ENCODE measurements around the gene SLC6A11.

SLC6A11 gene

GRCh38 chr3:10790713-10791112 lies 25.3 kb upstream of the SLC6A11 start:
- H3K27me3 ChIP-seq (ENCODE audit: control insufficient read depth, insufficient read depth, low read length), result no peaks in the 10 kb centered on the region
- no peaks in the 10 kb centered on the region; the same call in 1 of the 2 replicates for H3K4me1 ChIP-seq (ENCODE audit: control insufficient read depth, insufficient read depth, low read length)
- H3K4me3 ChIP-seq (ENCODE audit: low read length), result no peak overlapping the region
- H3K27ac ChIP-seq (ENCODE audit: low read length), result no peak overlapping the region
- WGBS (ENCODE audit: insufficient coverage, insufficient read length), result no CpG with 5 or more reads among the region's 1 CpG
- H3K36me3 ChIP-seq (ENCODE audit: control insufficient read depth, insufficient read depth, low read length), result no peaks in the 10 kb centered on the region
- DNase-seq (ENCODE audit: low read depth, low spot score), result no peak
- no peaks in the 10 kb centered on the region for H3K9me3 ChIP-seq (ENCODE audit: control insufficient read depth, insufficient read depth, low read length)

DNA sequence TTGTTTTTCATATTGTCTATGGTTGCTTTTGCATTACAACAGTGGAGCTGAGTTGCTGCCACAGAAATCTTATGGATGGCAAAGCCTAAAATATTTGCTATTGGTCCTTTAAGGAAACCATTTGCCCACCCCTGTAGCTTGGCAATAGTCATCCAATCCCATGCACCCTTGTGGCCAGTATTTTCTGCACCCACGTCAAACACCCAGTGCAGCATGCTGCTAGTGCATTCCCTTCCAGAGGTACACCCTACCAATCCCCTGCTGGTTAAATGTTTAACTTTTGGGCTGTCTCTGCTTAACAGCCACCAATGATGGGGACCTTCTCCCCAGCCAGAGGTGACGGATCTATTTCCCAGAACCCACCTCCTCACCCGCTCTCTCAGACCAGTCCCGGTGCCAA lies 23.8 kb upstream of the SLC6A11 start:
- no peak overlapping the region for H3K4me3 ChIP-seq (ENCODE audit: low read length)
- H3K36me3 ChIP-seq (ENCODE audit: control insufficient read depth, insufficient read depth, low read length), result no peaks in the 10 kb centered on the region
- no peak overlapping the region for H3K27ac ChIP-seq (ENCODE audit: low read length)
- DNase-seq (ENCODE audit: low read depth, low spot score), result no peak
- no peaks in the 10 kb centered on the region; the same call in 1 of the 2 replicates for H3K4me1 ChIP-seq (ENCODE audit: control insufficient read depth, insufficient read depth, low read length)
- H3K9me3 ChIP-seq (ENCODE audit: control insufficient read depth, insufficient read depth, low read length), result no peaks in the 10 kb centered on the region
- H3K27me3 ChIP-seq (ENCODE audit: control insufficient read depth, insufficient read depth, low read length), result no peaks in the 10 kb centered on the region
- WGBS (ENCODE audit: insufficient coverage, insufficient read length), result no CpG with 5 or more reads among the region's 4 CpGs

GRCh38 chr3:10798600-10799367 lies 17.2 kb upstream of the SLC6A11 start:
- WGBS (ENCODE audit: insufficient coverage, insufficient read length), result no CpG with 5 or more reads among the region's 5 CpGs
- Histone ChIP-seq H3K36me3 (ENCODE audit: control insufficient read depth, insufficient read depth, low read length) (no peaks in the 10 kb centered on the region), H3K27ac (ENCODE audit: low read length) (no peak overlapping the region), H3K4me1 (ENCODE audit: control insufficient read depth, insufficient read depth, low read length) (no peaks in the 10 kb centered on the region), H3K27me3 (ENCODE audit: control insufficient read depth, insufficient read depth, low read length) (no peaks in the 10 kb centered on the region), H3K9me3 (ENCODE audit: control insufficient read depth, insufficient read depth, low read length) (no peaks in the 10 kb centered on the region), H3K4me3 (ENCODE audit: low read length) (no peak overlapping the region)
- no peak for DNase-seq (ENCODE audit: low read depth, low spot score)

DNA sequence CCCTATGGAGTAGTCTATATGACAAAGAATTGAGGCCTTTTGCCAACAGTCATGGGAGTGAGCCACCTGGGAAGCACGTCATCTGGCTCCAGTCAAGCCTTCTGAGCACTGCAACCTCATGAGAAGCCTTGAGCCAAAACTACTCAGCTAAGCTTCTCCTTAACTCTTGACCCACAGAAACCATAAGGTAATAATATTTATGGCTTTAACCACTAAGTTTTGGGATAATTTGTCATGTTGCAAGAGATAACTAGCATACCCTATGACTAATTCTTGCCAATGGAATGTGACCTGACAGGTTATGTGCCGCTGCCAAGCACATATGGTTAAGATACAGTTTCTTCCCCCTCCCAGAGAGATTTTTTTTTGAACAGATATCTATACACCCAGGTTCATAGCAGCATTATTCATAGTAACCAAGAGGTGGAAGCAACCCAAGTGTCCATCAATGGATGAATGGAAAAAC lies 11.8 kb upstream of the SLC6A11 start:
- H3K9me3 ChIP-seq (ENCODE audit: control insufficient read depth, insufficient read depth, low read length), result no peaks in the 10 kb centered on the region
- no peaks in the 10 kb centered on the region for H3K27me3 ChIP-seq (ENCODE audit: control insufficient read depth, insufficient read depth, low read length)
- DNase-seq (ENCODE audit: low read depth, low spot score), result no peak
- WGBS (ENCODE audit: insufficient coverage, insufficient read length), result no CpG with 5 or more reads among the region's 2 CpGs
- H3K4me3 ChIP-seq (ENCODE audit: low read length), result no peak overlapping the region
- no peaks in the 10 kb centered on the region for H3K4me1 ChIP-seq (ENCODE audit: control insufficient read depth, insufficient read depth, low read length)
- H3K36me3 ChIP-seq (ENCODE audit: control insufficient read depth, insufficient read depth, low read length), result no peaks in the 10 kb centered on the region
- H3K27ac ChIP-seq (ENCODE audit: low read length), result no peak overlapping the region

DNA sequence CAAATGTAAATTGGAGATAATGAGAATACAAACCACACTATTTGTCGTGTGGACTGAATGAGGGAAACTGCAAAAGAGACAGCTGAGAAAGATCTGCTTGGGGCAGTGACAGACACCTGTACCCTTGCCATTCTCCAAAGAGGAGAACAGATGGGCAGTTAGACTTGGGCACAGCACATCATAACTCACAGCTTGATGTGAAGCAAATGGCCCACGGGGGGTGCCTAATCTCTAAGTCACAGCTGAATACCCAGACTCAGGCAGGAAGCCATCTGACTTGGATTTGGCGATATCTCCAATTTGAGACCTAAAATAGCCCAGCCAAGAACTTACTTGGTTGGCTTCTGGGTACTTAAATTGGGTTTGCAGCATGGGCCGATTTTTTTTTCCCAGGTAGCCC lies 10.0 kb upstream of the SLC6A11 start:
- WGBS (ENCODE audit: insufficient coverage, insufficient read length), result no CpG with 5 or more reads among the region's 4 CpGs
- H3K4me3 ChIP-seq (ENCODE audit: low read length), result no peak overlapping the region
- no peaks in the 10 kb centered on the region for H3K36me3 ChIP-seq (ENCODE audit: control insufficient read depth, insufficient read depth, low read length)
- DNase-seq (ENCODE audit: low read depth, low spot score), result no peak
- H3K4me1 ChIP-seq (ENCODE audit: control insufficient read depth, insufficient read depth, low read length), result no peaks in the 10 kb centered on the region
- H3K27me3 ChIP-seq (ENCODE audit: control insufficient read depth, insufficient read depth, low read length), result no peaks in the 10 kb centered on the region
- H3K9me3 ChIP-seq (ENCODE audit: control insufficient read depth, insufficient read depth, low read length), result no peaks in the 10 kb centered on the region
- H3K27ac ChIP-seq (ENCODE audit: low read length), result no peak overlapping the region

- Histone ChIP-seq H3K27me3 (ENCODE audit: control insufficient read depth, insufficient read depth, low read length) (no peaks in the 10 kb centered on the region), H3K36me3 (ENCODE audit: control insufficient read depth, insufficient read depth, low read length) (no peaks in the 10 kb centered on the region), H3K4me1 (ENCODE audit: control insufficient read depth, insufficient read depth, low read length) (no peaks in the 10 kb centered on the region), H3K9me3 (ENCODE audit: control insufficient read depth, insufficient read depth, low read length) (no peaks in the 10 kb centered on the region), H3K4me3 (ENCODE audit: low read length) (no peak overlapping the region), H3K27ac (ENCODE audit: low read length) (no peak overlapping the region)
- WGBS (ENCODE audit: insufficient coverage, insufficient read length), result no CpG with 5 or more reads among the region's 1 CpG
- no peak for DNase-seq (ENCODE audit: low read depth, low spot score)
Measured at GRCh38 chr3:10808130-10808735, 7.8 kb upstream of the SLC6A11 start.

GRCh38 chr3:10808974-10809373 lies 7.1 kb upstream of the SLC6A11 start:
- H3K9me3 ChIP-seq (ENCODE audit: control insufficient read depth, insufficient read depth, low read length), result no peaks in the 10 kb centered on the region
- H3K27ac ChIP-seq (ENCODE audit: low read length), result no peak overlapping the region
- no peak overlapping the region for H3K4me3 ChIP-seq (ENCODE audit: low read length)
- no peaks in the 10 kb centered on the region for H3K4me1 ChIP-seq (ENCODE audit: control insufficient read depth, insufficient read depth, low read length)
- no peak for DNase-seq (ENCODE audit: low read depth, low spot score)
- H3K36me3 ChIP-seq (ENCODE audit: control insufficient read depth, insufficient read depth, low read length), result no peaks in the 10 kb centered on the region
- H3K27me3 ChIP-seq (ENCODE audit: control insufficient read depth, insufficient read depth, low read length), result no peaks in the 10 kb centered on the region
- no CpG with 5 or more reads among the region's 2 CpGs for WGBS (ENCODE audit: insufficient coverage, insufficient read length)

DNA sequence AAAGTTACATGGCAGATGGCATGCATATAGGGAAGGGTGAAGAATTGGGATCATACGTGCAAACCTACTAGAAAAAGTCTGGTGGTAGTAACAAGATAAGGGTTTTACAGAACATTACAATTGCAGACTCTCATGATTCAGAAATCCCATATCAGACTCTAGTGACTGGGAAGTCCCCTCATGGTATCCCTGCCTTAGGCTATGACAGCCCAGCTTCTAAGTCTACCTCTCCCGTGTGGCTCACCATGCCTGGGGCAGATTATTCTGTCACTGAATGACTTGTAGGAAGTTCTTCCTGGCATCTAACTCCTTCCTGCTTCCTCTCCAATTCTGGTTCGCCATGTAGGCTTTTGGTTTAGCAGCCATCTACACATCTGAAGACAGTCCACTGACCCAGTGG lies 5.7 kb upstream of the SLC6A11 start:
- WGBS (ENCODE audit: insufficient coverage, insufficient read length), result no CpG with 5 or more reads among the region's 3 CpGs
- Histone ChIP-seq H3K27me3 (ENCODE audit: control insufficient read depth, insufficient read depth, low read length) (peaks cover 8% of the 10 kb centered on the region; the same call in 1 of the 2 replicates), H3K27ac (ENCODE audit: low read length) (no peak overlapping the region), H3K4me3 (ENCODE audit: low read length) (no peak overlapping the region), H3K9me3 (ENCODE audit: control insufficient read depth, insufficient read depth, low read length) (no peaks in the 10 kb centered on the region), H3K4me1 (ENCODE audit: control insufficient read depth, insufficient read depth, low read length) (no peaks in the 10 kb centered on the region), H3K36me3 (ENCODE audit: control insufficient read depth, insufficient read depth, low read length) (no peaks in the 10 kb centered on the region)
- no peak for DNase-seq (ENCODE audit: low read depth, low spot score)

DNA sequence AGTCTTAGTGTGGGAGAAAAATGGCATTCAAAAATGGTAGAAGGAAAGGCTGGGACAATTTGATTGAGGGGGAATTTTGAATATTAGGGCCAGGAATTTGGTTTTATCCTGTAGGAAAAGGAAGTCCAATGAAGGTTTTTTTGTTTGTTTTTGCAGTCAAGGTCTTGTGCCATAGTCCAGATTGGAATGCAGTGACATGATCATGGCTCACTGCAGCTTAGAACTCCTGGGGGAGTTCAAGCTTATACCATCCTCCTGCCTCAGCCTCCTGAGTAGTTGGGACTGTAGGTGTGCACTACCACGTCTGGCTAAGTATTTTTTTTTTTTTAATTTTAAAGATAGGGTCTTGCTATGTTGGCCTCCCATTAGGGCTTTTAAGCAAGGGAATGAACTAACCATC lies 2.6 kb upstream of the SLC6A11 start:
- Histone ChIP-seq H3K4me1 (ENCODE audit: control insufficient read depth, insufficient read depth, low read length) (peaks cover 2% of the 10 kb centered on the region; the same call in 1 of the 2 replicates), H3K4me3 (ENCODE audit: low read length) (no peak overlapping the region), H3K27ac (ENCODE audit: low read length) (no peak overlapping the region), H3K27me3 (ENCODE audit: control insufficient read depth, insufficient read depth, low read length) (peaks cover 25% of the 10 kb centered on the region), H3K36me3 (ENCODE audit: control insufficient read depth, insufficient read depth, low read length) (no peaks in the 10 kb centered on the region), H3K9me3 (ENCODE audit: control insufficient read depth, insufficient read depth, low read length) (no peaks in the 10 kb centered on the region)
- no CpG with 5 or more reads among the region's 1 CpG for WGBS (ENCODE audit: insufficient coverage, insufficient read length)
- no peak for DNase-seq (ENCODE audit: low read depth, low spot score)

- peaks cover 25% of the 10 kb centered on the region for H3K27me3 ChIP-seq (ENCODE audit: control insufficient read depth, insufficient read depth, low read length)
- no peak overlapping the region for H3K4me3 ChIP-seq (ENCODE audit: low read length)
- no CpG with 5 or more reads among the region's 7 CpGs for WGBS (ENCODE audit: insufficient coverage, insufficient read length)
- no peaks in the 10 kb centered on the region for H3K9me3 ChIP-seq (ENCODE audit: control insufficient read depth, insufficient read depth, low read length)
- DNase-seq (ENCODE audit: low read depth, low spot score), result no peak
- no peaks in the 10 kb centered on the region for H3K36me3 ChIP-seq (ENCODE audit: control insufficient read depth, insufficient read depth, low read length)
- H3K4me1 ChIP-seq (ENCODE audit: control insufficient read depth, insufficient read depth, low read length), result peaks cover 2% of the 10 kb centered on the region; the same call in 1 of the 2 replicates
- H3K27ac ChIP-seq (ENCODE audit: low read length), result no peak overlapping the region
Measured at GRCh38 chr3:10814623-10815022, 1.4 kb upstream of the SLC6A11 start.

Data from iPS DF 6.9 (cell line).